OCI-LY1 (cell line): Measurements from ENCODE around the gene EMX1.

Experiments
- EZH2 ChIP-seq: fragments of 200-600 bp; sonication (generic), shearing (Covaris generic); IDR thresholded peaks from 2 replicates; pipeline ENCODE4 v1.8.0; 2017; ENCODE audit warnings: borderline replicate concordance, mixed run types, mild to moderate bottlenecking, antibody characterized with exemption, low read length, moderate library complexity, mixed read lengths
- TF ChIP-seq, protein P1 (sequence below): fragments of 200-600 bp; sonication (generic), shearing (Covaris generic); IDR thresholded peaks from 2 replicates; pipeline ENCODE4 v1.5.1; 2017; ENCODE audit warnings: mild to moderate bottlenecking, antibody characterized with exemption, low read length, moderate library complexity, mixed read lengths

DNA sequence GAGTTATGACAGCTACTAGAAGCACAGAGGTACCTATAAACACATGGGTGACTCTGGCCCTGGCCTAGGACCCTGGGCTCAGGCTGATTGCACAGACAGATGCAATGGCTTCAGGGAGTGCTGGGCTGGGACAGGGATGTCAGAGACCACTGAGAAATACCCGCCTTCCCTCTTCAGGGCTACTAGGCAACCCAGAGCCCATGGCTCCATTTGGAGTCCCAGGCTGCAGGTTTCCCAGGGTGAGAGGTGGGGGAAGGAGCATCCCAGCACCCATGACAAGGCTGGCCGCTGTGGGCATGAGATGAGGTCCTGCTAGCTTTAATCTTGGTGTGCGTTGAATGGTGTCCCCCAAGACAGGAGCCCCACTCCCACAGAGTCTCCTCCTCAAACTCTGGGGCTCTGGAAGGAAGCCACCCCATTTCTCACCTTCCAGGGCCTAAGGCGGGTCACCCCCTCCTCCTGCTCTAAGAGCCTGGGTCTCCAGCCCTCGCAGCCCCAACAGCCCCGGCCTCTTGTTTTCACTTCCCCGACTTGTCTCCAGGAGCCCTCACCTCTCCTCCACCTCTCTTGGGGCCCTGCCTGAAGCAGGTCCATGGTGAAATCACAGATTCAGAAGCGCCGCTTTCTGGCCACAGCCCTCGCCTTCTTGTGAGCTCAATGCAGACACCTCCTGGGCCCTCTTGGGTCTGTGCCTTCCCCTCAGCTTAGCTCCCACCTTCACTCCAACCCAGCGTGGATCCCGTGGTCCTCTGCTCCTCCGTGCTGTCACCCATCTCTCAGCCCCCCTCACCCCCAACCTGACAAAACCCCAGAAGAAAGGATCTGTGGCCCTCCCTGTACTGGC, 41.4 kb downstream of the EMX1 start:
- no peak for TF ChIP-seq EZH2
- TF ChIP-seq, protein P1, sequence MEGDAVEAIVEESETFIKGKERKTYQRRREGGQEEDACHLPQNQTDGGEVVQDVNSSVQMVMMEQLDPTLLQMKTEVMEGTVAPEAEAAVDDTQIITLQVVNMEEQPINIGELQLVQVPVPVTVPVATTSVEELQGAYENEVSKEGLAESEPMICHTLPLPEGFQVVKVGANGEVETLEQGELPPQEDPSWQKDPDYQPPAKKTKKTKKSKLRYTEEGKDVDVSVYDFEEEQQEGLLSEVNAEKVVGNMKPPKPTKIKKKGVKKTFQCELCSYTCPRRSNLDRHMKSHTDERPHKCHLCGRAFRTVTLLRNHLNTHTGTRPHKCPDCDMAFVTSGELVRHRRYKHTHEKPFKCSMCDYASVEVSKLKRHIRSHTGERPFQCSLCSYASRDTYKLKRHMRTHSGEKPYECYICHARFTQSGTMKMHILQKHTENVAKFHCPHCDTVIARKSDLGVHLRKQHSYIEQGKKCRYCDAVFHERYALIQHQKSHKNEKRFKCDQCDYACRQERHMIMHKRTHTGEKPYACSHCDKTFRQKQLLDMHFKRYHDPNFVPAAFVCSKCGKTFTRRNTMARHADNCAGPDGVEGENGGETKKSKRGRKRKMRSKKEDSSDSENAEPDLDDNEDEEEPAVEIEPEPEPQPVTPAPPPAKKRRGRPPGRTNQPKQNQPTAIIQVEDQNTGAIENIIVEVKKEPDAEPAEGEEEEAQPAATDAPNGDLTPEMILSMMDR: no peak
